Neural cell (in vitro differentiated cells): ENCODE data around the gene CST6. TPM values are rescaled to one million over a fixed set of nuclear protein-coding genes. Genes with fewer than 3 reads are reported as not detected.

Experiments used
- H2AFZ ChIP-seq: fragments of 200-600, 300-800 bp; sonication (generic), shearing (Covaris generic); 2 replicates; pipeline ENCODE4 v1.6.0; 2014; ENCODE audit warnings: low read depth, mild to moderate bottlenecking, antibody characterized with exemption, low read length, moderate library complexity
- H3F3A ChIP-seq: fragments of 200-600 bp; shearing (Covaris generic); 2 replicates; pipeline ENCODE4 v1.6.1; 2016; ENCODE audit warnings: mild to moderate bottlenecking, moderate library complexity, mixed read lengths, antibody characterized with exemption, low read length; ENCODE audit not compliant: insufficient read depth, poor library complexity, severe bottlenecking
- H3K27ac ChIP-seq: fragments of 200-600, 300-800 bp; sonication (generic), shearing (Covaris generic); 2 replicates; pipeline ENCODE4 v1.5.1; 2014; ENCODE audit warnings: mild to moderate bottlenecking, low read length, moderate library complexity
- H3K27me3 ChIP-seq: fragments of 300-800, 200-600 bp; sonication (generic), shearing (Covaris generic); 2 replicates; pipeline ENCODE4 v1.6.0; 2014; ENCODE audit warnings: mild to moderate bottlenecking, low read depth, low read length, moderate library complexity; ENCODE audit not compliant: insufficient read depth
- H3K36me3 ChIP-seq: fragments of 300-800, 200-600 bp; sonication (generic), shearing (Covaris generic); 2 replicates; pipeline ENCODE4 v1.5.1; 2014; ENCODE audit warnings: mild to moderate bottlenecking, antibody characterized with exemption, low read length, moderate library complexity; ENCODE audit not compliant: insufficient read depth
- H3K4me2 ChIP-seq: fragments of 300-800, 200-600 bp; sonication (generic), shearing (Covaris generic); 2 replicates; pipeline ENCODE4 v1.6.0; 2014; ENCODE audit warnings: mild to moderate bottlenecking, low read length
- H3K4me3 ChIP-seq: fragments of 300-800, 200-600 bp; sonication (generic), shearing (Covaris generic); 2 replicates; pipeline ENCODE4 v1.5.1; 2014; ENCODE audit warnings: mild to moderate bottlenecking, low read length, moderate library complexity
- H3K79me2 ChIP-seq: fragments of 200-600 bp; shearing (Covaris generic); replicated peaks from 2 replicates; pipeline ENCODE4 v1.6.0; 2014; ENCODE audit warnings: mild to moderate bottlenecking, low read length, moderate library complexity; ENCODE audit not compliant: insufficient read depth
- H3K9ac ChIP-seq: fragments of 300-800, 200-600 bp; sonication (generic), shearing (Covaris generic); 2 replicates; pipeline ENCODE4 v1.6.1; 2016; ENCODE audit warnings: mild to moderate bottlenecking, low read length, mixed read lengths
- H3K9me2 ChIP-seq: fragments of 200-600 bp; shearing (Covaris generic); 2 replicates; pipeline ENCODE4 v1.6.1; 2016; ENCODE audit warnings: mild to moderate bottlenecking, low read length, mixed read lengths; ENCODE audit not compliant: insufficient read depth
- H3K9me3 ChIP-seq: fragments of 200-600, 300-800 bp; sonication (generic), shearing (Covaris generic); 2 replicates; pipeline ENCODE4 v1.6.1; 2016; ENCODE audit warnings: mild to moderate bottlenecking, mixed run types, low read length, moderate library complexity, mixed read lengths
- H4K20me1 ChIP-seq: fragments of 200-600 bp; shearing (Covaris generic); 2 replicates; pipeline ENCODE4 v1.6.1; 2016; ENCODE audit warnings: mild to moderate bottlenecking, mixed run types; ENCODE audit not compliant: insufficient read depth
- EP300 ChIP-seq: fragments of 450-650 bp; conservative IDR thresholded peaks from 2 replicates; pipeline ENCODE4 v1.6.1; 2014; ENCODE audit warnings: antibody characterized with exemption, mild to moderate bottlenecking, moderate library complexity; ENCODE audit not compliant: poor library complexity, severe bottlenecking
- EZH2 ChIP-seq: fragments of 200-600, 300-800 bp; shearing (Covaris generic), sonication (generic); IDR thresholded peaks from 2 replicates; pipeline ENCODE4 v1.6.1; 2014; ENCODE audit warnings: antibody characterized with exemption, low read length, borderline replicate concordance, mild to moderate bottlenecking; ENCODE audit not compliant: insufficient read depth, poor library complexity, severe bottlenecking
- MXI1 ChIP-seq: fragments of 450-650 bp; conservative IDR thresholded peaks from 2 replicates; pipeline ENCODE4 v1.6.1; 2014; ENCODE audit warnings: antibody characterized with exemption, mild to moderate bottlenecking; ENCODE audit not compliant: poor library complexity, severe bottlenecking
- POLR2AphosphoS5 ChIP-seq: IDR thresholded peaks from 2 replicates; pipeline ENCODE4 v1.6.1; 2012
- RAD21 ChIP-seq: fragments of 450-650 bp; conservative IDR thresholded peaks from 2 replicates; pipeline ENCODE4 v1.6.1; 2014; ENCODE audit warnings: antibody characterized with exemption, mild to moderate bottlenecking, moderate library complexity
- SMC3 ChIP-seq: fragments of 450-650 bp; conservative IDR thresholded peaks from 2 replicates; pipeline ENCODE4 v1.6.1; 2014; ENCODE audit warnings: antibody characterized with exemption, mild to moderate bottlenecking, moderate library complexity; ENCODE audit not compliant: poor library complexity
- TAF1 ChIP-seq: IDR thresholded peaks from 2 replicates; pipeline ENCODE4 v1.6.1; 2012; ENCODE audit warnings: low read depth
- polyA plus RNA-seq: library from polyadenylated mRNA; depleted of rRNA; stranded (reverse); fragments of >200 nt; gene quantifications from 2 replicates; pipeline ENCODE4 v1.2.3, GENCODE V29; 2014
- TF ChIP-seq, protein P1 (sequence below): fragments of 450-650 bp; IDR thresholded peaks from 2 replicates; pipeline ENCODE4 v1.5.1; 2014; ENCODE audit warnings: antibody characterized with exemption, mild to moderate bottlenecking, moderate library complexity; ENCODE audit not compliant: poor library complexity, severe bottlenecking
- TF ChIP-seq, protein P2 (sequence below): IDR thresholded peaks from 2 replicates; pipeline ENCODE4 v1.6.1; 2012; ENCODE audit warnings: borderline replicate concordance

The CST6 gene
- polyA plus RNA-seq, 1 donor from 2014 or later = not detected

DNA sequence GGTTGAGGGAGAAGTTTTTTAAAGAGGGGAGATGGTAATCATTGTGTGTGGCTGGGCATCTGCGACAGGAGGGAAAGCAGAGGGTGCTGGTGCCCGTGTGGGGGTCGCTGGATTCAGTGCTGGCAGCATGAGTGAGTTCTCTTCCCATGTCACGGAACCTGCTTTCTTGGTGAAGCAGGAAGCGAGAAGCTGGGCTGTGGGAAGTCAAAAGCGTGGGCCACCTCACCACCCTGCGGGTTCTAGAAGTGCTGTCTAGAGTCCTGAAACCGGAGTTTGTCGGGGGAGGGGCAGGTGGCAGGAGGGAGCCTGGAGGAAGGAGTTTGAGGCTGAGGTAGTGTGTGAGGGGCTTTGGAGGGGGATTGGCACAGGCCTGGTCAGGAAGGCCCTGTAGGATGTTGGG is 36.0 kb upstream of the CST6 start:
- Histone ChIP-seq H3K27ac (no peak overlapping the region), H3K79me2 (no peaks in the 10 kb centered on the region), H3K27me3 (no peaks in the 10 kb centered on the region), H4K20me1 (no peaks in the 10 kb centered on the region), H3K4me2 (no peak overlapping the region), H2AFZ (no peak overlapping the region), H3F3A (no peaks in the 10 kb centered on the region), H3K9me2 (no peaks in the 10 kb centered on the region), H3K4me3 (no peak overlapping the region), H3K36me3 (no peaks in the 10 kb centered on the region), H3K9ac (no peak overlapping the region), H3K9me3 (no peaks in the 10 kb centered on the region)
- no peak for TF ChIP-seq EP300
- TF ChIP-seq MXI1 = no peak
- no peak for TF ChIP-seq TAF1
- no peak for TF ChIP-seq EZH2
- no peak for TF ChIP-seq SMC3
- no peak for TF ChIP-seq RAD21
- TF ChIP-seq, protein P1, sequence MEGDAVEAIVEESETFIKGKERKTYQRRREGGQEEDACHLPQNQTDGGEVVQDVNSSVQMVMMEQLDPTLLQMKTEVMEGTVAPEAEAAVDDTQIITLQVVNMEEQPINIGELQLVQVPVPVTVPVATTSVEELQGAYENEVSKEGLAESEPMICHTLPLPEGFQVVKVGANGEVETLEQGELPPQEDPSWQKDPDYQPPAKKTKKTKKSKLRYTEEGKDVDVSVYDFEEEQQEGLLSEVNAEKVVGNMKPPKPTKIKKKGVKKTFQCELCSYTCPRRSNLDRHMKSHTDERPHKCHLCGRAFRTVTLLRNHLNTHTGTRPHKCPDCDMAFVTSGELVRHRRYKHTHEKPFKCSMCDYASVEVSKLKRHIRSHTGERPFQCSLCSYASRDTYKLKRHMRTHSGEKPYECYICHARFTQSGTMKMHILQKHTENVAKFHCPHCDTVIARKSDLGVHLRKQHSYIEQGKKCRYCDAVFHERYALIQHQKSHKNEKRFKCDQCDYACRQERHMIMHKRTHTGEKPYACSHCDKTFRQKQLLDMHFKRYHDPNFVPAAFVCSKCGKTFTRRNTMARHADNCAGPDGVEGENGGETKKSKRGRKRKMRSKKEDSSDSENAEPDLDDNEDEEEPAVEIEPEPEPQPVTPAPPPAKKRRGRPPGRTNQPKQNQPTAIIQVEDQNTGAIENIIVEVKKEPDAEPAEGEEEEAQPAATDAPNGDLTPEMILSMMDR = no peak
- TF ChIP-seq, protein P2, sequence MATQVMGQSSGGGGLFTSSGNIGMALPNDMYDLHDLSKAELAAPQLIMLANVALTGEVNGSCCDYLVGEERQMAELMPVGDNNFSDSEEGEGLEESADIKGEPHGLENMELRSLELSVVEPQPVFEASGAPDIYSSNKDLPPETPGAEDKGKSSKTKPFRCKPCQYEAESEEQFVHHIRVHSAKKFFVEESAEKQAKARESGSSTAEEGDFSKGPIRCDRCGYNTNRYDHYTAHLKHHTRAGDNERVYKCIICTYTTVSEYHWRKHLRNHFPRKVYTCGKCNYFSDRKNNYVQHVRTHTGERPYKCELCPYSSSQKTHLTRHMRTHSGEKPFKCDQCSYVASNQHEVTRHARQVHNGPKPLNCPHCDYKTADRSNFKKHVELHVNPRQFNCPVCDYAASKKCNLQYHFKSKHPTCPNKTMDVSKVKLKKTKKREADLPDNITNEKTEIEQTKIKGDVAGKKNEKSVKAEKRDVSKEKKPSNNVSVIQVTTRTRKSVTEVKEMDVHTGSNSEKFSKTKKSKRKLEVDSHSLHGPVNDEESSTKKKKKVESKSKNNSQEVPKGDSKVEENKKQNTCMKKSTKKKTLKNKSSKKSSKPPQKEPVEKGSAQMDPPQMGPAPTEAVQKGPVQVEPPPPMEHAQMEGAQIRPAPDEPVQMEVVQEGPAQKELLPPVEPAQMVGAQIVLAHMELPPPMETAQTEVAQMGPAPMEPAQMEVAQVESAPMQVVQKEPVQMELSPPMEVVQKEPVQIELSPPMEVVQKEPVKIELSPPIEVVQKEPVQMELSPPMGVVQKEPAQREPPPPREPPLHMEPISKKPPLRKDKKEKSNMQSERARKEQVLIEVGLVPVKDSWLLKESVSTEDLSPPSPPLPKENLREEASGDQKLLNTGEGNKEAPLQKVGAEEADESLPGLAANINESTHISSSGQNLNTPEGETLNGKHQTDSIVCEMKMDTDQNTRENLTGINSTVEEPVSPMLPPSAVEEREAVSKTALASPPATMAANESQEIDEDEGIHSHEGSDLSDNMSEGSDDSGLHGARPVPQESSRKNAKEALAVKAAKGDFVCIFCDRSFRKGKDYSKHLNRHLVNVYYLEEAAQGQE = no peak
- no peak for TF ChIP-seq POLR2AphosphoS5

DNA sequence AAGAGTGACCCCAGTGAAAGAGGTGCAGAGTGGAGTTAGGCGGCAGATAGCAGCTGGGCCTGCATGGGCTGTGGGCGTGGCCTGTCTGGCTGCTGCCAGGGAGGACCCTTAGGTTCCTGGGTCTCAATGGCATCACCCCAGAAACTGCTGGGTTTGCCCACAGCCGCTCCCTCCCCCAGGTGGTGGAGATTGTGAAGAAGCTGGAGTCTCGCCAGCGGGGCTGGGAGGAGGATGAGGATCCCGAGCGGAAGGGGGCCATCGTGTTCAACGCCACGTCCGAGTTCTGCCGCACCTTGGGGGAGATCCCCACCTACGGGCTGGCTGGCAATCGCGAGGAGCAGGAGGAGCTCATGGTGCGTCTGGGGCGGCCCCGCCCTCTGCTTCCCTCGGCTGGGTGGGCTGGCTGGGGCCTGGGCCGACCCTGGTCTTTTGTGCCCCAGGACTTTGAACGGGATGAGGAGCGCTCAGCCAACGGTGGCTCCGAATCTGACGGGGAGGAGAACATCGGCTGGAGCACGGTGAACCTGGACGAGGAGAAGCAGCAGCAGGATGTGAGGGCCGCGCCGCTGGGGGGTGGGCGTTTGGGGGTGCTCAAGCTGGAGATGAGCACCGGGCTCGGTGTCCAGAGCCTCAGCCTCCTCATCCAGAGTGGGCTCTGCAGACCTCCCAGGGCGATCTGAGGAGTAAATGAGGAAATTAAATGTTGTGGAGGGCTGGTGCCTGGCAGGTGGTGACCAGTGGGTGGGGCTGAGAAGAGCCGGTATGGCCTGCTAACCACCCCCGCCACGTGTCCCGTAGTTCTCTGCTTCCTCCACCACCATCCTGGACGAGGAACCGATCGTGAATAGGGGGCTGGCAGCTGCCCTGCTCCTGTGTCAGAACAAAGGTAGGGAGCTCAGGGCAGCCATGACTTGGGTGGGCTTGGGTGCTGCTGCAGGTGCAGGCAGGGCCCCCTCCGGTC is 35.3 kb upstream of the CST6 start:
- no peaks in the 10 kb centered on the region for H3K79me2 ChIP-seq
- H3K9me2 ChIP-seq = no peaks in the 10 kb centered on the region
- H3K27me3 ChIP-seq = no peaks in the 10 kb centered on the region
- TF ChIP-seq, protein P1 = no peak
- TF ChIP-seq TAF1 (no peak), RAD21 (no peak), POLR2AphosphoS5 (no peak), EP300 (no peak), EZH2 (no peak), MXI1 (no peak)
- TF ChIP-seq, protein P2 = no peak
- H3K9ac ChIP-seq = no peak overlapping the region
- no peak overlapping the region for H3K27ac ChIP-seq
- no peaks in the 10 kb centered on the region for H3F3A ChIP-seq
- H3K4me2 ChIP-seq = no peak overlapping the region
- no peak overlapping the region for H2AFZ ChIP-seq
- no peaks in the 10 kb centered on the region for H3K9me3 ChIP-seq
- H3K4me3 ChIP-seq = no peak overlapping the region
- H4K20me1 ChIP-seq = no peaks in the 10 kb centered on the region
- H3K36me3 ChIP-seq = no peaks in the 10 kb centered on the region
